ENCODE data around the gene MTHFD1L. TPM values are rescaled to one million over a fixed set of nuclear protein-coding genes. Genes with fewer than 3 reads are reported as not detected.
A peak's percentile ranks its signal among the peaks of the same experiment; 100 is the strongest.
"Not testable (repeated sequence)": the region's sequence is repeated elsewhere in the genome, so short reads cannot be mapped to it uniquely, and the experiment has no call there.

The MTHFD1L gene
- total RNA-seq, 1 donor from 2014 or later, result 39.0 TPM

DNA sequence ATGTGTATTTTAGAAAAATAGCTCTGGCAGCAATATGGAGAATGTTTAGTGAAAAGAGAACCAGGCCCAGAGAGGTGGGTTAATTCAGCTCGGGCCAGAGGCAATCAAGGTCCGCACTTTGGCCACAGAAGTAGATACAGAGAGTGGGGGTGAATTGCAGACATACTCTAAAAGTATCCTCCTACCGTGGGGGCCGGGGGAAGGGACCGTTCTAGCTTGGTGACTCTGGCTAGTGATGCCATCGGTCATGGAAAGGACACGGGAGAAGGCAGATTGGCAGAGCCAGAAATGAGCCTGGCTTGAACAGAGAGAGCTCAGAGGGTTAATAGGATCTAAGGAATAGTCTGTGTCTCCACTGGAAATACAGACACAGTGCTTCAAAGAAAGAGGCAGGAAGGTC is 173.1 kb downstream of the MTHFD1L start:
- DNase-seq (ENCODE audit: low read depth), result no peak

DNA sequence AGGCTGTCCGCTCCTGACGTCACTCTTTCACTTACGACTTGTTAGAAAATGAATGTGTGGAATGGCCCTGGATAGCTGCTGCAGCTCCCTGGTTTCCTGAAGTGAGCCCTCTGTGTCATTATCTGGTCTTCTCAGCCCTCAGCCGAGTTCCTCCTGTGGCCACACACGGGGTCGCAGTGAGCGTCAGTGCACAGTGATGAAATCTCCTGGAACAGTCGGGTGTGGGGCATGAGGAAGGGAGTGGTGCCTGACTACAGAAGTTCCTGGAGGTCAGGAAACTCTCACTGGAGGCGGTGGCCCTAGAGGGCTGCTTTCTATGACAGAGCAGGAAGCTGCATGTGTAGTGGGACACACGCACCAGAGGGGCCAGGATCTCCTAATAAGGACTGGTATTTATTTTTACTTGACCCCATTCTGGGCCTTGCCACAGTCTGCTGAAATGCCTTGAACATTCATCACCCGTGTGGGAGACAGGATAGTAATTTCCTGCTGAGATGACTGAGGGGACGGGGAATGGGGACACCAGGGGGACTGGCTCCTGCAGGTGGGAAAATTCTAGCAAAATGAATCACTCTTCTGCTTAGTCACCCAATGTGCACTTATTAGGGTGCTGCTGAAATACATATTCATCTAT is 175.5 kb downstream of the MTHFD1L start:
- peak; percentile 85 for DNase-seq (ENCODE audit: low read depth)

DNA sequence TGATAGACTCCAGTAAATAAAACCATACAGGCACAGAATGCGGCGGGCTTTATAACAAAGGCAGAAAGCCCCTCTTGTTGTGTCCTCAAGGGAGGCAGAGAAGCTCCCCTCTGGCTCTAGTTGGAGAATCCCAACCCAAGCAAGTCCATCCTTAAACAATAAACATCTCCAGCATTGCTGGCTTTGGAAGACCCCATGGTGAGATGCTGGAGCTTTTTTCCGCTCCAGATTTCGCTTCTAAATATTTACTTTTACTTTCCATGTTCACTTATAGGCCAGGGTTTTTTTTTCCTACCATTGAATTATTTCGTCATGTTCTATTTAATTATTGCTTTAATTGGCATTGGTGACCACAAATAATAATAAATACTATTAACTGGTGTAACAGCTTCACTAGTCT is 176.2 kb downstream of the MTHFD1L start:
- DNase-seq (ENCODE audit: low read depth), result no peak

DNA sequence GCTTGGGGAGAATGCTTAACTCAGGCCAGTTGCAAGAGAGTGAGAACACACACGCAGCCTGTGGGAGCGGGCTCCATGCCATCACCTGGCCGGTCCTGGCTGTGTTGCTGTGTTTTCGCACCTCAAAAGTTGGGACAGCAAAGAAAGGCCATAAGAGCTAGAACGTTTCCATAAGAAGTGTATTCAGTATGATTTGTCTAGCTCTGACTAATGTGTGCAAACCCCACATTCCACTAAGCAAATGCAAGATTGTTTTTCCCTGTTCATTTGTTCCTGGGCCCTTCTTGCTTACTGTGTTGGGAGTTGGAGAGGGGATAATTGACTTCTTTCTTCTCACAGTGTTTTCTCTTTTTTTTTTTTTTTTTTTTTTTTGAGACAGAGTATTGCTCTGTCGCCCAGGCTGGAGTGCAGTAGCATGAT is 177.4 kb downstream of the MTHFD1L start:
- not testable (repeated sequence) for DNase-seq (ENCODE audit: low read depth)

DNA sequence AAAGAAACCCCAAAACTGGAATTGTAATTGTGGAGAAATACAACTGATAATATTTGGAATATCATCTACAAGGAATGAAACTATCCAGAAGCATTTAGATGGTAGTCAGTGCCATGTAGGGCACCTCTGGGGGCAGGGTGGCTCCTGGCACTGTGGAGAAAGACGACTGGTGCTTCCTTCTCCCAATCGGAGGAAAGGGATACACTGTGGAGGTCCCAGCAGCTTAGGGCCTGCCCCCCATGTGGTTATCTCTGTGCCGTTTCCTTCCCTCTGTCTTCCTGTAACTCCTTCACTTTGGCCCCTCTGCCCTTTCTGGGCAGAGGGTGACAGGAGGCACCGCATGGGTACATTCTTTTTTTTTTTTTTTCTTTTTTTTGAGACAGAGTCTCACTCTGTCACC is 178.4 kb downstream of the MTHFD1L start:
- no peak for DNase-seq (ENCODE audit: low read depth)

DNA sequence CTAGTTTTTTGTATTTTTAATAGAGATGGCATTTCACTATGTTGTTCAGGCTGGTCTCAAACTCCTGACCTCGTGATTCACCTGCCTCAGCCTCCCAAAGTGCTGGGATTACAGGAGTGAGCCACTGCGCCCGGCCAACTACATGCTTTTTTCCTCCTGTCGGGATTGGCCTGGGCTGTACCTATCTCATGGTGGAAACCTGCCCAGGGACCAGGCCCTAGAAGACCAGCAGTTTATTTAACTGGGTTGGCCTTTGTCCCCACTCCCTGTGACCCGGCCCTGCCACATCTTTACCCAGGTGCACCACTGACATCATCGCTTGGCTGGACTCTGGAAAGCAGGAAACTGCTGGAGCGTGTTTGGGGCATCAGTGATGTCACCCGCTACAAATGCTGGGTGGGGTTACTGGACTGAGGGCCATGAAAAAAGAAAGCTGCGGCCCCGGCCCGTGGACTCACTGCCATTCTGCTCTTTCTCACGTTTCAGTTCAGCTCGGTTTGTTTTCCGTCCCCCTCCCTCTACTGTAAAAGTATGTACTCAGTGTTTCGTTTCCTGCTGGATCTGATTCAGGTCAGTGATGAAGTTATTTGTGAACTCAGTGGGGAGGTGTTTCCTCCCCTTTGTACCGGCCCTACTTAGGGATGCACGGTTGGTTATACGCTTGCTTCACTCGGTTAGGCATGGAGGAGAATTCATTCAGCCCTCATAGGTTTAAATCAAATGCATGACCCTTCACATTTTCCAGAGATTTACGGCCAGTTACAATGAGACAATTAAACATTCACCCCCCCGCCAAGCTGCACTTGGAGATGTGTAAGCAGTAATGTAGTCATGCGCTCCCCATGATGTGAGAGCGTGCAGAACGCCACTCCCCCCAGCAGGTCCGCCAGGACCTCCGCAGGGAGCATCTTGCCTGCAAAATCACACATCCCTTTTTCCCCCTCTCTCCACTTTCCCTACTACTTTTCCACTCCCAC is 179.3 kb downstream of the MTHFD1L start:
- peak; percentile 55 for DNase-seq (ENCODE audit: low read depth)

DNA sequence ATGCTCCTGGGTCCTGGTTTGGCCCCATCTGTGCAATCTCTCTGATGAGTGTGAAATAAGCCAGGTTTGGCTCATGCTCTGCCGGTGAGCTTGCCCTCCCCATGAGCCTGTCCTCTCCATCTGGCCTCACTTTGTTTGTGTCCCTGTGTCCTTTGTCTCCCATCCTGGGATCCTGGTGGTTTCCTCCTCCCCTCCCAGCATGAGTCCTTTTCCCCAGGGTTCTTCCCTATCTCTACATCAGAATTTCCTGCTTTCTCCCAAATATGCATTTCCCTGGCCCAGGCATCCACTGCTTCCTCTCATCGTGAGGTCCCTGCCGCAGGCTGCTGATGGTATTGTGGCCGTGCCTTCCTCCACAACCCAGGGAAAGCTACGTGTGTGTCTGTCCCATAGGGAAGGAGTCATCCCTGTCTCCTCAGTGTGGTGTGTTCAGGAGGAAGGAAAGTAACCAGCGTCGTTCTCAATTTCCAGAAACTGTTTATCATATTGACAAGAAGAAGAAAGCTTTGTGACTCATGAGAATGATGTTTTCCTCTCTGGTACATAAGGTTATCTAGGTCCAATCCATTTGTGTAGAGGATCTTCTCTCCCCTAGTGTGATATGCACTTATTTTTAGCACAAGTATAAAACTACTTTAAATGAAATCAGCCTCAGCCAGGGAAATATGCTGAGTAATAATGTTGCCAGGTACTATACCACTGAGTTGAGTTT is 180.2 kb downstream of the MTHFD1L start:
- peak; percentile 39 for DNase-seq (ENCODE audit: low read depth)

DNA sequence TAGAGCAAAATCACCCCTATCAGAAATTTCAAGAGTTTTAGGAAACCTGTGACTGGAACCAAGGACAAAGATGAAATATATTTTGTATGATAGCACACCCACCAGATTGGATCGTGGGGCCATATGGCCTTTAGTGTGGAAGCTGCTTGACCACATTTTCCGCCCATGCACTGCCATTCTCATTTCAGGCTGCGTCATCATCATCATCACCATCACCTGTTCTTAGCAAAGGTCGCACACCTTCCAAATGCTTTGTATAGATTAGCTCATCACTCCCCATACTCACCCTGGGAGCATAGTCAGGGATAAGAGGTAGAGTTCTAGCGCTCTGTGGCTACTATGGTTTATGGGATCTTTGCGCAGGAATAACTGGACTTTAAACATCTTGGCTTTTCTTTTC is 185.7 kb downstream of the MTHFD1L start:
- no peak for DNase-seq (ENCODE audit: low read depth)

DNA sequence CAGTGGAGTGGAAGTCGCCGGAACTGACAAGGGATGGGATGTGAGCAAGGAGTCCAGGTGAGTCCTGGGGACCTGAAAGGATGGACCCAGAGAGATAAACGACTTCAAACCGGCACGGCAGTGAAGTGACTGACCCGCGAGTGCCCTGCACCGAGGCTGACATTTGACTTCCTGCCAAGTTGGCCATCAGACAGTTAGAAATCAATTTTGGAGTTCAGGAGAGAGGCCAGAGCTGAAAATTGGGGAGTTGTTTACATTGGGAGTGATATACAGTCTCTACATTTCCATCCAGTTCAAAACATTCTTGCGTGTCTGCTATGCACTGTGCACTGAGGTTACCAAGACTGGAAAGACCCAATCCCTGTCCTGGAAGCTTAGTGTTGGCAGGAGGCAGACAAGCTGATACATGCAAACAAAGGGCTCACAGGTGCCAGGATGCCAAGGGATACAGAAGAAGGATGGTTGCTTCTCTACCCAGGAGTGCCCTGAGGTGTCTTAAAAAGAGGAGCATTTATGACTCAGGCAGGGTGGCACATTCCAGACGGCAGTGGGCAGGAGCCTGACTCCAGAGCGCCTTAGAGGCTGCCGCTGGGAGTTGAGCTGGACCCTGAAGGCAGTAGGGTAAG is 186.6 kb downstream of the MTHFD1L start:
- no peak for DNase-seq (ENCODE audit: low read depth)

DNA sequence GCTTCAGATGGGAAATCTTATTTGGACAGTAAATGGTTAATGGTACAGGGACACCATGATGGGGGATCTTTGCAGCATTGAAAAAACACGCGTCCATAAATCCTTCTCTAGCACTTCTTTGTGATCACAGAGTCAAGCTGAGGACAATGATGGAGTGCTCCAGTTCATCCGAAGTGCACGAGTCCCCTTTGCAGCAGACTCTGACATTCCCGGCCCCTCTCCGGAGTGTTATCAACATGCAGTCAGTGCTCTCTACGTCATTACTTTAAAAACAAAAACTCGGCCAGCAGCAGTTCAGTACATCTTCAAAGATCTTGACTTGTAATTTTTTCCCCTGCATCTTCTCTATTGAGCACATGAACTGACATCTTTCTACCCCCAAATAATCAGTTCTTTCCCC is 188.8 kb downstream of the MTHFD1L start:
- no peak for DNase-seq (ENCODE audit: low read depth)

DNA sequence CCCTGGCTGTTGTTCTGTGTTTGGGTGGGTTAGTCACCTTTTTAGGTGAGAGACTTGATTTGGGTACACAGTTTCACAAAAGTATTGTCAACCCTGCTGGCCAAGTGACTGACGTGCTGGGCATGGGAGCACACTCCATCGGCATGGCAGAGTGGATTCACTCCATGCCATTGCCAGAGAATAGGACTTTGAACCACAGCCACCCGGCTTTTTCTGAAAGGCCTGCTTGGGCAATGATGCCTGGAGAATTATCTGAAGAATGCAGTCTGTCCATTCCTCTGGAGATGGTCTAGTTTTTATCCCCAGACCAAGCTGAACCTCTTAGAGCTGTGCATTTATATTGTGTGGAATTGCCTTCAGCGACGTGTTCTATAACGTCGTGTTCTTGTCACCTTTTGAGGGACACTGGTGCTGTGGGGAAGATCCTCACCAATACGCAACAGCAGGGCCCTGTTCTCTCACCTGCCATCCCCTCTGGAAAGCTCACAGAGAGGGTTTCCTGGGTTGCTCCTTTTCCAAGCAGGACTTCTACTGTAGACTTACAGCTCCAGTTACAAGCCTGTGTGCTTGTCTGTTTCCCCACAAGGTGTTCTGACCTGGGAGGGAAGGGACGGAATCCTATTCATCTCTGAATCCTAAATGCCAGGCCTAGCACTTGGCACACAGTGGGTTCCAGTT is 190.9 kb downstream of the MTHFD1L start:
- DNase-seq (ENCODE audit: low read depth), result no peak

DNA sequence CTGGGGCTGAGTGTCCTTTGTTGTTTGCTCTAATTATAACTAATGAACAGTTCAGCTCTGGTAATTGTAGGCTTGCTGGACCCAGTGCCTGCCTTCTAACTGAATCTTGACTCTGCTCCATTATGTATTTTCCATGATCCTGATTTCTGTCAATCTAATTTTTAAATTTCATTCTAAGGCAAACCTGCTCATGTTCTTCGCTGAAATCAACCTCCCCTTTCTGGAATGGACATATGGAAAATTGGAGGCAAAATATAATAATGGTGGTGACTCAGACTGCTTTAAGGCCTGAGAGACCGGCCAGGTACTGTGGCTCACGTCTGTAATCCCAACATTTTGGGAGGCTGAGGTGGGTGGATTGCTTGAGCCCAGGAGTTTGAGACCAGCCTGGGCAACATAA is 191.6 kb downstream of the MTHFD1L start:
- DNase-seq (ENCODE audit: low read depth), result no peak

DNA sequence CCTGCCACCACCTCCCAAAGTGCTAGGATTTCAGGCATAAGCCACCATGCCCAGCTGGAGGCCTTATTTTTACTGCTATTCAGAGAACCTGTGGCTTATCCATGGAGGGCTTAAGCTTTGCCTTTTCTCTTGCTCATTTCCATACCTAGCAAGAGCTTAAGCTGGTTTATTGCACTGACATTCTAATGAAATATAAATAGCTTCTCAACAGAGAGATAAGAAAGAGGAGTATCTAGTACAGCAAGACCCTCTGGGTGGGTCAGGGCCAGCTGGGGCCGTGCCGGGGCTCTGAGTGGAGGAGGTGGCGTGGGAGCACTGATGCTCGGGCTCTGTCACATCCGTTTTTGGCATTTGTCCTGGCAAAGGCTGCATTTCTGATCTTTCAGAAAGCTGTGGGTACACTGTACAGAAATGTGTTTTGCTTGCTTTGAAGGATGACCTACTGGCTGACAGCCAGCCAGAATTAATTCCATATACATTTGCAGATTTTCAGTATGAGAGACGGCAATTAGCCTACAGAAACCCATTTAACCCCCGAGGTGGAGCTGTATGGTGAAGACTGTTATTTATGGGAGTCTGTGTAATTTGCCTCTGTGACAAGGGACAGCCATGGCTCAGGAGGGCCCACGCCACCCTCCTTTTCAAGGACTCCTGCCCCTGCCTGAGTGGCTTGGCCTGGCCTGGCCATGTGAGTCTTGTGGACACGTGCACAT is 192.7 kb downstream of the MTHFD1L start:
- DNase-seq (ENCODE audit: low read depth), result no peak

DNA sequence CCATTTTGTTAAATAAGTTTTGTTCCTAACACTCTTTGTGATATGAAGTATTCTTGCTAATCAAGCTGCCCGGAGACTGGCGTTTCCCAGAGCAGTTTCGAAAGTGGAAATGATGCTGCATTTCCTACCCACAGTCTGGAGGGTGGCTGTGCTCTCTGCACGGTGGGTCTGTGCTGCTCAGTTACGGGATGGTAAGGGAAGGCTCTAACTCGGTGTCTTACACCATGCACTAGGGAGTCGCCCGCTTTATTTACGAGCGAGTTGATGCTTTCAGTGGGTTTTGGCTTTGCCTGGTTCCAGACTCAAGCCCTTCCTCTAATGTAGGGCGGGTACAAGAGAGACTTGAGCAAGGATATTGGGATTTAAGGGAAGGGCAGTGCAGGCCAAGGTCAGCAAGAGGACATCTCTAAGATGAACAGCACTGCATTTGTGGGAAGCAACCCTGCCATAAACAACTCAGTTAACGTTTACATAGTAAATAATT is 194.2 kb downstream of the MTHFD1L start:
- no peak for DNase-seq (ENCODE audit: low read depth)

DNA sequence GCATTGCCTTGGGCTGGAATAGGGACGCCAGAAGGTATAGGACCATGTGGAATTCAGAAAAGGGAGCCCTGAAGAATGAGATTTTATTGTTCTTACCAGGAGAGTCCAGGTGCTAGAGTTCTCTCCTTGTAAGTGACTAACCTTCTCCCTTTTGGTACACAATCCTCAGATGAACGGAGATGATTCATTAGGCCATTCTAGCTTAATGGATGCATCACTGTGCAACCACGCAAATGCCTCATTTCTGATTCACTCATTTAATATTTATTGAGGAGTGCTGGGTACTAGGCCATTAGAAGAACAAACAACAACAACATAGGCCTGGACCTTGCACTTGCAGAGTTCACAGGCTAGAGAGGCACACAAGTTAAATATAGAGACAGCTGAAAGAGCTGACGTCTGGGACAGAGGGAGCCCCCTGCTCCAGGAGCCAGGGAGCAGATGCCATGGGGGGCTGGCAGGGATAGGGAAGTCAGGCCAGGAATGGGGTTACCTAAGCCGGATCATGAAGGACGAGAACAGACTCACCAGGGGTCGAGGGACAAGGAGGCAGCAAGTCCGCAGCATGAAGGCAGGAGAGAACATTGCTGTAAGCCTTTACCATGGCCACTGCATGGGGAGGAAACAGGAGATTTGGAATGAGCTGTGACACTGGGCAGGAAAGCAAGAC is 194.7 kb downstream of the MTHFD1L start:
- DNase-seq (ENCODE audit: low read depth), result peak; percentile 80

DNA sequence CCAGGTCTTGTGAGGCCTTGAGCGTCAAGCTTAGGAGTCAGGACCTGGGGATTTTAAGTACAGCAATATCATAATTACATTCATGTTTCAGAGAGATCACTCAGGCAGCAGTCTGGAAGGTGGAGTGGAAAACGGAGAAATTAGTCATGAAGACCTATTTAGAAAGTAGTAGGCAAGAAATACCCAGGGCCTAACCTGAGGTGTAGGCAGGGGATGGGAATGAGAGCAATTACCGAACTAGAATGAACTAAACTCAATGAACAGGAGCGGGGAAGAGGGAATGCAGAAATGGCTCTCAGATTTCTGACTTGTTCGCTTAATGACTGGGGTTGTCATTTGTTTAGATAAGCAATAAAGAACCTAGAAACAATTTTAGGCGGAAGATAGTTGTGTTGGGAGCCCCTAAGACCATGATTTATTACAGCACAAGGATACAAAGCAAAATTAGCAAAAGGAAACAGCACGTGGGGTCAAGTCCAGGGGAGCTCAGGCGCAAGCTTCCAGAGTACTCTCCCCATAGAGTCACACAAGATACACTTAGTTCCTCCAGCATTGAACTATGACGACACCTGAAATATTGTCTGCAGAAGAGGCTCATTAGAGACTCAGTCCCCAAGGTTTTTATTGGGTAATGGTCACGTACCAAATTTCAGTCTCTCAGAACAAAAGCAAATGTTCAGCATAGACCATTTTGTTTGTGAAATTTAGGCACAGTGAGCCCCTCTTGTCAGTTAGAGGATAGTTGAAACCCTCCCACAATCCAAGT is 195.4 kb downstream of the MTHFD1L start:
- no peak for DNase-seq (ENCODE audit: low read depth)

DNA sequence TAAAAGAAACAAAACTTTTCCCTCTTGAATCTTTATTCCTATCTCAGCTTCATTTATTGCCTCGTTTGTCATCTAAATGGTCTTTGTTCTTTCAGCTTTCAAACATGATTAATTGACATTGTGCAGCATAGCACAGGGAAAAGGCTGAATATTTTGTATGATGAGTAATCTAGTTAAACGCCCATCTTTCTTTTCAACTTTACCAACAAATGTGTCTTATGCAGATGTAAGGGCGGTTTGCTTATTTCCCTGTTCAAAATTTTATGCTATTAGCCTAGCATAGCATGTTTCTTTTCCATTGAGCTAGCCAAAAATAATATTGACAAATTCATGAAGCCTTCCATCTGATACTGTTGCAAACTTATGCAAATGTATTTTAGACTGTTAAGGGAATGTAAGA is 197.8 kb downstream of the MTHFD1L start:
- peak; percentile 34 for DNase-seq (ENCODE audit: low read depth)

DNA sequence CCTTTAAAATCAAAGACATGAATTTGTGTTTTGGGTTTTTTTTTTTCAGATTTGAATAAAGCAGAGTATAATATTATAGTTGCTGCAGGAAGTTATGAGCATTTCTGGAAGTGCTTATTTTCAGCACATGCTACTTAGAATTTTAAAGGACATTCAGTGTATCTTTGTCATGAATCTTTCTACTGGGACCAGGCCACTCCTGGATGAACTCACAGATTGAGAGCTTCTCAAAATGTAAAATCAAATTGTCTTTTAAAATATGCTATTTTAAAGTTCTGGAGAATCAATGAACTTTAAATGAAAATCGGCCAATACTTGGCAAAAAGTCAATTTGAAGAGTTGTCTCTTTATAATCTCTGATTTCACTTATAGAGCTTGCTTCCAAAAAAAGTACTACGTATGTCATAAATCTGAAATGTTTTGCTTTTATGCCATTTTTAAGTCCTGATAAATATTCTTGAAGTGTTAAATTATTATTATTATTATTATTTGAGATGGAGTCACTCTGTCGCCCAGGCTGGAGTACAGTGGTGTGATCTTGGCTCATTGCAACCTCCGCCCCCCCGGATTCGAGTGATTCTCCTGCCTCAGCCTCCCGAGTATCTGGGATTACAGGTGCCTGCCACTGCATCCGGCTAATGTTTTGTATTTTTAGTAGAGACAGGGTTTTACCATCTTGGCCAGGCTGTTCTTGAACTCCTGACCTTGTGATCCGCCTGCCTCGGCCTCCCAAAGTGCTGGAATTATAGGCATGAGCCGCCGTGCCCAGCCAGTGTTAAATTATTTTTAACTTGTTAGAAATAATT is 198.5 kb downstream of the MTHFD1L start:
- DNase-seq (ENCODE audit: low read depth), result no peak

All from myocyte (in vitro differentiated cells).